Keratinocyte (primary cell): ENCODE results near the gene ANGPT4. TPM values are rescaled to one million over a fixed set of nuclear protein-coding genes. Genes with fewer than 3 reads are reported as not detected.

Experiments used
- DNase-seq: peaks from one replicate; pipeline ENCODE4 v3.0.0-alpha.2; 2011; ENCODE audit warnings: low read depth, missing footprints, low spot score
- FAIRE-seq: peaks from 2 replicates; lab custom pipeline; 2011; peaks lifted over from hg19 to GRCh38; lab: Jason Lieb, UNC
- H2AFZ ChIP-seq: 2 replicates; pipeline ENCODE4 v1.6.0; 2012; ENCODE audit warnings: low read length, control low read depth, inconsistent platforms; ENCODE audit not compliant: control insufficient read depth
- H3K27ac ChIP-seq: 2 replicates; pipeline ENCODE4 v1.5.1; 2011; ENCODE audit warnings: low read length; ENCODE audit not compliant: control insufficient read depth, insufficient read depth
- H3K27me3 ChIP-seq: 3 replicates; pipeline ENCODE4 v1.6.0; 2011; ENCODE audit warnings: low read length; ENCODE audit not compliant: control insufficient read depth, insufficient read depth; ENCODE audit errors: extremely low read depth
- H3K36me3 ChIP-seq, 2 experiments: 2 replicates in 1 of 2; 3 replicates in 1 of 2; pipeline ENCODE4 v1.5.1; 2011; ENCODE audit warnings: low read length in 2 of 2, mild to moderate bottlenecking in 1 of 2; ENCODE audit not compliant: control insufficient read depth in 2 of 2, insufficient read depth in 2 of 2; ENCODE audit errors: extremely low read depth in 1 of 2
- H3K4me1 ChIP-seq: 3 replicates; pipeline ENCODE4 v1.5.1; 2011; ENCODE audit warnings: low read length; ENCODE audit not compliant: control insufficient read depth, insufficient read depth; ENCODE audit errors: extremely low read depth
- H3K4me2 ChIP-seq: 3 replicates; pipeline ENCODE4 v1.6.0; 2011; ENCODE audit warnings: low read depth, low read length; ENCODE audit not compliant: control insufficient read depth, insufficient read depth; ENCODE audit errors: extremely low read depth
- H3K4me3 ChIP-seq, 3 experiments: fragments of 200-600 bp in 1 of 3; sonication (generic) in 1 of 3; 2 replicates in 2 of 3; 3 replicates in 1 of 3; pipeline ENCODE4 v1.5.1; 2011 to 2016; ENCODE audit warnings: low read length in 3 of 3, mild to moderate bottlenecking in 3 of 3, control low read depth in 2 of 3, inconsistent platforms in 1 of 3, low read depth in 1 of 3, mixed read lengths in 1 of 3, mixed run types in 1 of 3, moderate library complexity in 1 of 3; ENCODE audit not compliant: control insufficient read depth in 2 of 3, insufficient read depth in 2 of 3; ENCODE audit errors: extremely low read depth in 1 of 3
- H3K79me2 ChIP-seq: 2 replicates; pipeline ENCODE4 v1.6.0; 2012; ENCODE audit warnings: low read length; ENCODE audit not compliant: control insufficient read depth, insufficient read depth
- H3K9ac ChIP-seq: 3 replicates; pipeline ENCODE4 v1.6.0; 2011; ENCODE audit warnings: low read length; ENCODE audit not compliant: control insufficient read depth, insufficient read depth; ENCODE audit errors: extremely low read depth
- H3K9me1 ChIP-seq: 3 replicates; pipeline ENCODE4 v1.6.0; 2011; ENCODE audit warnings: low read length; ENCODE audit not compliant: control insufficient read depth, insufficient read depth; ENCODE audit errors: extremely low read depth
- H3K9me3 ChIP-seq: 2 replicates; pipeline ENCODE4 v1.5.1; 2012; ENCODE audit warnings: low read depth, low read length; ENCODE audit not compliant: control insufficient read depth
- H4K20me1 ChIP-seq: 3 replicates; pipeline ENCODE4 v1.6.0; 2011; ENCODE audit warnings: low read length; ENCODE audit not compliant: control insufficient read depth, insufficient read depth; ENCODE audit errors: extremely low read depth
- CTCF ChIP-seq, 3 experiments: IDR thresholded peaks in 1 of 3; conservative IDR thresholded peaks in 1 of 3; optimal IDR thresholded peaks in 1 of 3; 2 replicates in 2 of 3; 3 replicates in 1 of 3; pipeline versions ENCODE3 to v1.5.1; 2011; ENCODE audit warnings: low read length in 3 of 3, mild to moderate bottlenecking in 3 of 3, moderate library complexity in 2 of 3, control low read depth in 1 of 3, inconsistent platforms in 1 of 3; ENCODE audit not compliant: insufficient read depth in 2 of 3; ENCODE audit errors: extremely low read depth in 1 of 3
- EZH2 ChIP-seq: IDR thresholded peaks from one replicate; pipeline ENCODE4 v1.6.1; 2012; ENCODE audit warnings: inconsistent platforms, mild to moderate bottlenecking, low read length, moderate library complexity
- dilution Hi-C: fragments of 300-500 bp; cut with MboI; formaldehyde crosslinking; loops from one replicate; pipeline ENCODE4 v1.7.0; 2020; ENCODE audit warnings: low sequenced_read_pairs; ENCODE audit not compliant: extremely low pct_ligation_motif_present
- polyA plus RNA-seq, 5 experiments: library from polyadenylated mRNA; depleted of rRNA in 3 of 5; stranded (reverse) in 3 of 5; stranded (forward) in 1 of 5; unstranded in 1 of 5; fragments of >200 nt; gene quantifications; 1 replicate in 1 of 5; 2 replicates in 3 of 5; 3 replicates in 1 of 5; pipeline versions ENCODE4 v1.2.1 to v1.2.3, GENCODE V29; 2011 to 2012; ENCODE audit warnings: missing spikeins in 2 of 5, low read depth in 1 of 5, low replicate concordance in 1 of 5

The ANGPT4 gene
- polyA plus RNA-seq, 1 donor (not counting 4 experiments of a cell fraction or from before 2014, with no cell fraction given), result not detected

- Histone ChIP-seq H3K79me2 (no peaks in the 10 kb centered on the region), H3K4me2 (no peak overlapping the region), H3K9ac (no peak overlapping the region), H3K27me3 (peaks cover 21% of the 10 kb centered on the region), H2AFZ (no peak overlapping the region), H3K27ac (no peak overlapping the region), H4K20me1 (no peaks in the 10 kb centered on the region), H3K36me3 (no peaks in the 10 kb centered on the region), H3K9me3 (no peaks in the 10 kb centered on the region), H3K4me3 (no peak overlapping the region), H3K9me1 (no peaks in the 10 kb centered on the region), H3K4me1 (no peaks in the 10 kb centered on the region)
- no peak for TF ChIP-seq CTCF (optimal IDR thresholded peaks at IDR 0.05 in 1 of 3, IDR thresholded peaks at IDR 0.05 in 1 of 3, conservative IDR thresholded peaks at IDR 0.05 in 1 of 3; ENCODE audit: extremely low read depth in 1 of 3, insufficient read depth in 2 of 3, low read length in 3 of 3)
- TF ChIP-seq EZH2, result no peak
- FAIRE-seq (no peak), DNase-seq (no peak)
- dilution Hi-C loops, result no loop called here
Observed at GRCh38 chr20:957544-957943, 41.4 kb upstream of the ANGPT4 start.

- Histone ChIP-seq H3K9me3 (no peaks in the 10 kb centered on the region), H3K9me1 (no peaks in the 10 kb centered on the region), H3K4me1 (no peaks in the 10 kb centered on the region), H3K4me2 (no peak overlapping the region), H3K27ac (no peak overlapping the region), H3K27me3 (peaks cover 21% of the 10 kb centered on the region), H3K36me3 (no peaks in the 10 kb centered on the region), H3K79me2 (no peaks in the 10 kb centered on the region), H4K20me1 (no peaks in the 10 kb centered on the region), H3K9ac (no peak overlapping the region), H2AFZ (no peak overlapping the region), H3K4me3 (no peak overlapping the region)
- peak; percentile 19 for DNase-seq
- FAIRE-seq, result peak; percentile 61
- dilution Hi-C loops, result no loop called here
- TF ChIP-seq EZH2 (peak; percentile 50), CTCF (optimal IDR thresholded peaks at IDR 0.05 in 1 of 3, IDR thresholded peaks at IDR 0.05 in 1 of 3, conservative IDR thresholded peaks at IDR 0.05 in 1 of 3; ENCODE audit: extremely low read depth in 1 of 3, insufficient read depth in 2 of 3, low read length in 3 of 3) (peak; percentile 94 to 99 (median 99))
Observed at GRCh38 chr20:956330-956951, 40.3 kb upstream of the ANGPT4 start.
